HG03521 (cell line): ENCODE results near the gene OR13F1.
"Not testable (repeated sequence)": the region's sequence is repeated elsewhere in the genome, so short reads cannot be mapped to it uniquely, and the experiment has no call there.

Experiments used
- ATAC-seq: cut with Tn5 transposase; IDR thresholded peaks from one replicate; pipeline ENCODE4 v1.9.1; 2021; ENCODE audit warnings: mild to moderate bottlenecking, moderate library complexity; ENCODE audit not compliant: unreplicated experiment

The OR13F1 gene, protein sequence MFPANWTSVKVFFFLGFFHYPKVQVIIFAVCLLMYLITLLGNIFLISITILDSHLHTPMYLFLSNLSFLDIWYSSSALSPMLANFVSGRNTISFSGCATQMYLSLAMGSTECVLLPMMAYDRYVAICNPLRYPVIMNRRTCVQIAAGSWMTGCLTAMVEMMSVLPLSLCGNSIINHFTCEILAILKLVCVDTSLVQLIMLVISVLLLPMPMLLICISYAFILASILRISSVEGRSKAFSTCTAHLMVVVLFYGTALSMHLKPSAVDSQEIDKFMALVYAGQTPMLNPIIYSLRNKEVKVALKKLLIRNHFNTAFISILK

DNA sequence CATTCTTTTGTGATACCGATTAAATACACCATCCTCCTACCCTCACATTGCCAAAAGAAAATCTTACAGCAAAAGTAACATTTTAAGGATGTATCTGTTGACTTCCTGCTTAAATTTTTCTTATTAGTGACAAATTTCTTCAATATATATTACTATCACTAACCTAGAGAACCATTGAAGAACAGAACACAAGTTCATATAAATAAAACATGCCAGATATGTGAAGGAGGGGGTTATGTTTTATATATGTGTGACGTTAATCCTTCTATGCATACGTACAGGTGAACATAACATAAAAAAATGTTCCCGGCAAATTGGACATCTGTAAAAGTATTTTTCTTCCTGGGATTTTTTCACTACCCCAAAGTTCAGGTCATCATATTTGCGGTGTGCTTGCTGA is at the start of gene OR13F1:
OR13F1 (plus strand) TSS at position 301 of the 400 bp plus-strand sequence; CDS start at position 301, 0 bp downstream.
- no peak for ATAC-seq

DNA sequence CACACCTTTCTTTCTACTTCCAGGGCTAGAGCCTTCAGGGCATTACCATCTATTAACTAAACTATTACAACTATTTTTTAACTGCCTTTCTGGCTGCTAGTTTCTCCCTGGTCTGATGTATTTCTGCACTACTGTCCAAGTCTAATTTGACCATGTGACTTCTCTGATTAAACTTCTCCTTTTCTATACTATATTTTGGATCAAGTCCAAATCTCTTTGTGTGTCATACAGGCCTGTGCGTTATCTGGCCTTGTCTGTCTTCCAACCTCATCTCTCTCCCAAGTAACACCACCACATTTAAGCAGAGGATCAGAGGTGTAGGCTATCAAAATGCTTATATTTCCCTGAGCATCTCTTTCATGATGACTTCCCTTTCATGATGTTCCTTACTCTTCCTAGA is 47.2 kb upstream of the OR13F1 start:
- ATAC-seq = no peak

DNA sequence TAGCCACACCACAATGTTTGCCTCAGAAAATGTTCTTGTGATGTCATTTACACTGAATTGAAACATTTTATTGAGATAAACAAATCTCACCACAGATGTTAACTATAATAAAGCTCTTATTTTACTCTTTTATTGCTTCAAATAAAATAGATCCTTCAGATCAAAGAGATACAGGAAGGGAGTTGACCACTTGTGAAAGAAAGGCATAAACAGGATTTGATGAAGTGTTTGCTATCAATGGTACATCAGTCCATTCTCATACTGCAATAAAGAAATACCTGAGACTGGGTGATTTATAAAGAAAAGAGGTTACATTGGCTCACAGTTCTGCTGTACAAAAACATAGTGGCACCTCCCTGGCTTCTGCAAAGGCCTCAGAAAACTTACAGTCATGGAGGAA is 40.2 kb upstream of the OR13F1 start:
- no peak for ATAC-seq

DNA sequence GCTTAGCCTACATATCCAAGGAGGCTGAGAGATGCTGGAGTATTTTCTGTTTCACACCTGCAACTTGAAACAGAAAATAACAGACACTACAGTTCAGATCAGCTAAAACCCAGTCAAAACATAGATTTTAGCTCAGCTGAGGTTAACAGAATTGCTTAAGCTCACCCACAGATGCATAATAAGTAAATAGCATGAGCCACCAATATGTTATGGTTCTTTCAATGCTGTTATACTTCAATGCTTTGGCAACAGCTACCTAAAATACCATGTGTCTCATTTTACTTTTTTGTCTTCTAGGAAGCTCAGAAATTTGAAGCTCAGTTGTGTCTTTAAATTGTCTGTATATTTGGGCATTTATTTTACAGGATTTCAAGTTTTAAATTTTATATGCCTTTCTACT is 35.8 kb upstream of the OR13F1 start:
- ATAC-seq = no peak

DNA sequence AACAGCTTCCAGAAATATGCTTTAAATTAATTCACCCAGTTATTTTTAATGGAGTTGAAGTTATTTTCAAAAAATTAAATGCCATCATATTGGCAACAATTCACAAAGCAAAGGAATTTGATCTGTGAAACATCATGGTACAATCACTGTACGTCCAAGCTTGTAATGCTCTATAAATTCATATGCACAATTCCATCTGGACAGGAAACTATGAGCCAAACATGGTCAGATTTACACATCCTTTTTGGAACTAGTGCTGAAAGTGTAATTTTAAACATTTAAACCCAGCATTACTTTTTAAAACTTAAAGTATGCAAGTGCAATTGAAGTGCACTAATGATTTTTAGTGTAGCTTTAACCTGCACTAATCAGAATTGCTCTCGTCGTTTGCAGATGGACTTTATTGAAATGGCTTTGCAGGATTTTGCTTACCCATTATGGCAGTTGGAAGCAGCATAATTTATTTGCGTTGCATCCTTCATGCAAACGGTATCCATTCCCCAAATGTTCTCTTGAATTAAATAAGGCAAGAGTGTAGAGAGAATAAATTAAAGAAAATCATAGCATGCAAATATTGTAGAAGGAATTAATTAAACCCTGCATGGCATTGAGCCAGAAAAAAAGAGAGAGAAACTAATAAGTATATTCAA is 21.0 kb upstream of the OR13F1 start:
- no peak for ATAC-seq

DNA sequence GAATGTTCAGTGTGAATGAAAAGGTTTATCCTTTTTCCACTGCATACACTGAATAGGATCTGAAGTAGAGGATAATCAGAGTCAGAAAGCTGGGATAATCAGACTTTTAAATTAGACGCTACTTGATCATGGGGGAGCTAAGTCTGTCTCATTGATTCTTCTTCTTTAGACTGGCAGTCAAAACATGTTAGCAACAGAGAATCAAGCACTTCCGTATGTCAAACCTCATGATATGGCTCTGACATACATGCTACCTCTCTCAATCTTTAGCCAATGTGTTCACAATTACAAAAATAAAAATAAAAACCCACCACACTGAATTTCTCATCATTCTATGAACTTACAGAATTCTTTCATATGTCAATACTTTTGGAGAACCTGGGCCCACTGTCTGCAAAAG is 19.0 kb upstream of the OR13F1 start:
- ATAC-seq = no peak

DNA sequence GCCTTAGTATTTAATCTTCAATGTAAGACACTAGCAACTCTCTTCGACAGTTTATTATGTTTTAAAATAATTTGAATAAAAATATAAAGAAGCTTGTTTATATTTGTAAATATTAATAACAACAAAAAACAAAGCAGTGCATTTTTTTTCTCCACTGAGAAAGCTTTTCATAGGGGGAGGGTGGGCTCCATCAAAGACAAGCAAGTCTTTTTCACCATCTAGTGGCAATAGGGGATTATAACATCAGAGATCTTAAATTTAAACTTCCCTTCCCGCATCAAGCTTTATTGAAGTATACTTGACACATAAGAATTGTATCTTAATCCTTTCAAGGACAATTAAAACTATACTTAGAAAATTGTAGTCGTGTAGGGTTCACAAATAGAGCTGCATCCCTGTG is 9.3 kb upstream of the OR13F1 start:
- no peak for ATAC-seq

DNA sequence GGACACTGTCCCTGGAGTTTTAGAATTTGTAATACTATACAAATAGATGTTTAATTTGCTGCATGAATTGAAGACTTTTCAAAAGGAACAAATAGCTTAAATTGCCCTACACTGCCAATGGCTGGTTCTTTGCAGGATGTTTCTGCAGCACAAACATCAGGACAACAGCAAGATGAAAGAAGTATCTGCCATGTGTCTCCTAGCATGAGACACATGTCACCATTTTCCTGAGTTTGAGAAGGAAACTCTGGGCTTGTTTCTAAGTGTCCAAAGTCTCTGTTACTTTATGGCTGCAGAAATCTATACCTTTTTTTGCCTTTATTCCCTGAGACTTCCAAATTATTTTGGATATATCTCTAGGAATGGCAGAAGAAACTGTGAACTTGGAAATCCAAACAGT is 623 bp upstream of the OR13F1 start:
- no peak for ATAC-seq

DNA sequence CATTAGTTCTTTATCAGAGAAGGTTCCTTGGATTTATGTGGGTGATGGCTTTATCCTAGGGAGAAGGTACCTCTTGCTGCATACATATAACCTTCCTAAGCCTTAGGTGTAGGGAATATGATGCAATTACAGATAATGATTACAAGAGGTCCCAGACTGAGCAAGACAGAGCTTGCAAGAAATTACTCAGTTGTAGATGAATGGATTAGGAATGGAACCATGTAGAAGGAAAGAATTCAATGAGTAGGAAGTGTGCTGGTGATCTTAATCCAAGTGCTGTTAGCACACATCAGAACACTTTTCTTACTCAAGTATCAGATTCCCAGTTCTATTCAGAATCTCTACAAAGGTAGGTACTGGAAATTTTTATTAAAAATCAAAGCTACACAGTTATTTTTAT is 2.5 kb downstream of the OR13F1 start:
- no peak for ATAC-seq

DNA sequence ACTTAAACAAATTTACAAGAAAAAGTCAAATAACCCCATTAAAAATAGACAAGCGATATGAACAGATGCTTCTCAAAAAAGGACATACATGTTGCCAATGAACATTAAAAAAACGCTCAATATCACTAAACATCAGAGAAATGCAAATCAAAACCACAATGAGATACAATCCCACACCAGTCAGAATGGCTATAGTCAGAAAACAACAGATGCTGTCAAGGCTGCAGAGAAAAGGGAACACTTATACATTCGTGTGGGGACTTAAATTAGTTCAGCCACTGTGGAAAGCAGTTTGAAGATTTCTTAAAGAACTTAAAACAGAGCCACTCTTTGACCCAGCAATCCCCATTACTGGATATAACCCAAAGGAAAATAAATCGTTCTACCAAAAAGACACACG is 10.8 kb downstream of the OR13F1 start:
- no peak for ATAC-seq

DNA sequence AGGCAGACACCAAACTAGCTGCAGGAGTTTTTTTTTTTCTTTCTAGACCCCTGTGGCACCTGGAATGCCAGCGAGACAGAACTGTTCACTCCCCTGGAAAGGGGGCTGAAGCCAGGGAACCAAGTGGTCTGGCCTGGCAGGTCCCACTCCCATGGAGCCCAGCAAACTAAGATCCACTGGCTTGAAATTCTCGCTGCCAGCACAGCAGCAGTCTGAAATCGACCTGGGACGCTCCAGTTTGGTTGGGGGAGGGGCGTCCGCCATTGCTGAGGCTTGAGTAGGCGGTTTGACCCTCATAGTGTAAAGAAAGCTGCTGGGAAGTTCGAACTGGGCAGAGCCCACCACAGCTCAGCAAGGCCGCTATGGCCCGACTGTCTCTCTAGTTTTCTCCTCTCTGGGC is 16.2 kb downstream of the OR13F1 start:
- not testable (repeated sequence) for ATAC-seq

DNA sequence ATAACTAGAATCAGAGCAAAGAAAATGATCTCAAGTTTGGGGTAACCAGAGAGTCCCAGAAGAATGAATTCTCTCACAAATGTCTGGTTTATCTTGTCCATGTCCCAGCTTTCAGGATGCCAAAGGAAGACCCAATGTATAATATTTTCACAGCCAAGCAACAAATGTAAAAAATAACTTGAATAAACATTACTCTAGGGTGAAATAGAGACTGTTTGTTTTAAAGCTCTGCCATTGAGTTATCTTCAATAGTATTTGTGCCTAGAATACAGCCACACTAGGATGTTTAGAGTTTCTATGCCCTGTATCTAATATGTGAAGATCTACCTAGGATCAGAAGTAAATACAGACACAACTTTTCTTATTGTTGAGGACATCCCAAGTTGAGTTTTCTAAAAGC is 23.0 kb downstream of the OR13F1 start, which contains the start of gene OR13C4:
OR13C4 (minus strand) TSS at position 101 of the 400 bp plus-strand sequence; CDS start at position 101, 0 bp downstream.
- no peak for ATAC-seq

DNA sequence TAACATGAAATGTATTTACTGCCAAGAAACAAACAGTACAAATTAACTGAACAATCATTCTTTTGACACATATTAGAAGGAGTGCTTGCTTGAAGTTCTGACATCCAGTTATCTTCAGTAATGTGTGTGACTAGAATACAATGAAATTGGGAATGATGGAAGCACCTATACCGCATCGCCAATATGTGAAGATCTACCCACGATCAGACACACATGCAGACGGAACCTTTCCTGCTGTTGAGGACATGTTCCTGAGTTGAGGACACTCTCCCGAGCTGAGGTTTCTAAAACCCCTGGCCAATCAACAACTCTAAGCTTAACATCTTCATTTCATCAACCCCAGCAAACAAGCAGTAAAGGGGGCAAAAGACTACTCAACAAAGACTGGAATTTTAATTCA is 32.7 kb downstream of the OR13F1 start, which contains the start of gene OR13C3:
OR13C3 (minus strand) TSS at position 101 of the 400 bp plus-strand sequence. CDS start 133 bp downstream, outside the sequence.
- no peak for ATAC-seq

DNA sequence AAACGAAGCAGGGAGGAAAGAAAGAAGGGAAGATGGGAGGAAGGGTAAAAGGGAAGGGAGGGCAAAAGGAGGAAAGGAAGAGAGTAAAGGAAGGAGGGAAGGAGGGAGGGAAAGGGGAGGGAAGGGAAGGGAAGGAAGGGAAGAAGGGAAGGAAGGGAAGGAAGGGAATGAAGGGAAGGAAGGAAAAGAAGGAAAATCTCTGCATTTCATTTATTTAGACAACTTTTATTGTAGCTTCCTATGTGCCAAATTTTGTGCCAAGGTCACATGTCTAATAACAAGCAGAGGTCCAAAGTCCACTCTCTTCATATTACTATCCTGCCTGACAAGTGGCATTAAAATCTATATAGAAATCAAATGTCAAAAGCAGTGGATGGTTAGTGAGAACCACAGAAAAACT is 35.2 kb downstream of the OR13F1 start:
- no peak for ATAC-seq

DNA sequence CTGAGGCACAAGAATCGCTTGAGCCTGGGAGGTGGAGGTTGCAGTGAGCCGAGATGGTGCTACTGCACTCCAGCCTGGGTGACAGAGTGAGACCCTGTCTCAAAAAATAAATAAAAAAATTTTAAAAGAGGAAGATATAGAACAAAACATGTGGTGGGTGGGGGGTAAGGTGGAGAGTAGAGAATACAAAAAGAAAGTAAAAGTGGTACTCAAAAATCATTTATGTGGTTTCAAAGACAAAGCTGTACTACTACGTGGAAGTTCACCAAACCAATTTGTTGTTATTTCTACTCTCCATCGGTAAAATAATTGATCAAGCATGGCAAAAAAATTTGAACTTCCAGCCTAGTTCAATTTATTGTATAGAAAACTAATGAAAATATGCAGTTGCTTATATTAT is 40.6 kb downstream of the OR13F1 start:
- no peak for ATAC-seq

DNA sequence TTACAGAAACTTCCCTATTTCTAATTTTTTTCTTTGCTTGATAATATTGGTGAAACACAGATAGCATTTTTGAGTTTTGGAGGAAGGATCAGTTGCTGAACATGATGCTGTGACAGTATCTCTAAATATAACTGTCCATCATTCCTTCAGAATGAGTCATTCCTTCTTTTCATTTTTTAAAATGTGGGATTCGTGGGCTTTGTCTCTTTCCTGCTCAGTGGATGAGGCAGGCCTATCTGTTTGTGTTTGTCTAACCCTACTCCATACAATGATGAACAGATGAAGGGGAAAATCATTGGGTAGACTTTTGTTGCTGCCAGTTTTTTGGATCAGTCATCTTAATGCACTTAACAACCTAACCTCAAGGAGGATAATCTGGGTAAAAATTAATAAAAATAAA is 49.2 kb downstream of the OR13F1 start:
- ATAC-seq = no peak
